Hematopoietic multipotent progenitor cell treated with erythropoietin and hydrocortisone succinate and interleukin-3 and kit ligand, for 17 days (in vitro differentiated cells): ENCODE data around the gene PTPN13.
A peak's percentile ranks its signal among the peaks of the same experiment; 100 is the strongest.

Experiments used
- DNase-seq: peaks from one replicate; pipeline ENCODE4 v3.0.0-alpha.2; 2015; ENCODE audit warnings: low spot score

The PTPN13 gene

GRCh38 chr4:86593688-86594558, at the start of gene PTPN13:
Gene PTPN13 (plus strand): TSS chr4:86594315. CDS start chr4:86635257, 40,942 bp downstream.
- DNase-seq: peak; percentile 54

GRCh38 chr4:86547140-86547539, 47.0 kb upstream of the PTPN13 start:
- DNase-seq: no peak

- DNase-seq: no peak
Measured at GRCh38 chr4:86549163-86549788, 44.8 kb upstream of the PTPN13 start.

- DNase-seq: no peak
Measured at GRCh38 chr4:86551387-86551786, 42.7 kb upstream of the PTPN13 start.

GRCh38 chr4:86554646-86555045, 39.5 kb upstream of the PTPN13 start:
- DNase-seq: no peak

- no peak for DNase-seq
Measured at GRCh38 chr4:86556791-86557415, 37.2 kb upstream of the PTPN13 start.

GRCh38 chr4:86557526-86557925, 36.6 kb upstream of the PTPN13 start:
- no peak for DNase-seq

- no peak for DNase-seq
Measured at GRCh38 chr4:86558258-86558657, 35.9 kb upstream of the PTPN13 start.

- DNase-seq: no peak
Measured at GRCh38 chr4:86558797-86559196, 35.3 kb upstream of the PTPN13 start.

GRCh38 chr4:86560447-86560846, 33.7 kb upstream of the PTPN13 start:
- DNase-seq: no peak

- no peak for DNase-seq
Measured at GRCh38 chr4:86561256-86561655, 32.9 kb upstream of the PTPN13 start.

GRCh38 chr4:86563416-86563815, 30.7 kb upstream of the PTPN13 start:
- DNase-seq: no peak

GRCh38 chr4:86564795-86565194, 29.3 kb upstream of the PTPN13 start:
- no peak for DNase-seq

- no peak for DNase-seq
Measured at GRCh38 chr4:86565651-86566050, 28.5 kb upstream of the PTPN13 start.

GRCh38 chr4:86569103-86569870, 24.8 kb upstream of the PTPN13 start:
- DNase-seq: no peak

- DNase-seq: no peak
Measured at GRCh38 chr4:86579941-86580340, 14.2 kb upstream of the PTPN13 start.

- DNase-seq: no peak
Measured at GRCh38 chr4:86582410-86582809, 11.7 kb upstream of the PTPN13 start.

- DNase-seq: no peak
Measured at GRCh38 chr4:86586160-86586572, 7.9 kb upstream of the PTPN13 start.

- no peak for DNase-seq
Measured at GRCh38 chr4:86586626-86587380, 7.3 kb upstream of the PTPN13 start.

GRCh38 chr4:86587381-86588140, 6.6 kb upstream of the PTPN13 start:
- DNase-seq: no peak
